Fibroblast of skin of scalp (primary cell): ENCODE data around the gene GFOD1.
"Not testable (repeated sequence)": the region's sequence is repeated elsewhere in the genome, so short reads cannot be mapped to it uniquely, and the experiment has no call there.

Experiments
- DNase-seq: peaks from one replicate; pipeline ENCODE4 v3.0.0-alpha.2; 2013

Gene GFOD1

GRCh38 chr6:13400772-13401171 is 86.6 kb downstream of the GFOD1 start:
- no peak for DNase-seq

GRCh38 chr6:13398421-13398994 is 88.9 kb downstream of the GFOD1 start:
- DNase-seq = no peak

GRCh38 chr6:13398069-13398381 is 89.4 kb downstream of the GFOD1 start:
- no peak for DNase-seq

- peak; percentile 29 for DNase-seq
These were observed 89.9 kb downstream of the GFOD1 start for GRCh38 chr6:13397359-13398068.

GRCh38 chr6:13396241-13396792 is 91.1 kb downstream of the GFOD1 start:
- no peak for DNase-seq

GRCh38 chr6:13395272-13396237 is 91.8 kb downstream of the GFOD1 start:
- DNase-seq = peak; percentile 80

- DNase-seq = no peak
These were observed 94.9 kb downstream of the GFOD1 start for GRCh38 chr6:13392462-13392861.

GRCh38 chr6:13391537-13391936 is 95.9 kb downstream of the GFOD1 start:
- no peak for DNase-seq

- no peak for DNase-seq
These were observed 96.7 kb downstream of the GFOD1 start for GRCh38 chr6:13390658-13391057.

GRCh38 chr6:13389237-13389636 is 98.2 kb downstream of the GFOD1 start:
- not testable (repeated sequence) for DNase-seq

- not testable (repeated sequence) for DNase-seq
These were observed 98.6 kb downstream of the GFOD1 start for GRCh38 chr6:13388769-13389168.

GRCh38 chr6:13384966-13385365 is 102.4 kb downstream of the GFOD1 start:
- no peak for DNase-seq

GRCh38 chr6:13384506-13384905 is 102.9 kb downstream of the GFOD1 start:
- no peak for DNase-seq

- no peak for DNase-seq
These were observed 103.9 kb downstream of the GFOD1 start for GRCh38 chr6:13383328-13384163.

GRCh38 chr6:13380761-13381160 is 106.6 kb downstream of the GFOD1 start:
- no peak for DNase-seq

- no peak for DNase-seq
These were observed 108.5 kb downstream of the GFOD1 start for GRCh38 chr6:13378669-13379590.

- DNase-seq = no peak
These were observed 110.2 kb downstream of the GFOD1 start for GRCh38 chr6:13377054-13377758.

- no peak for DNase-seq
These were observed 112.0 kb downstream of the GFOD1 start for GRCh38 chr6:13375360-13375878.

GRCh38 chr6:13373919-13374318 is 113.5 kb downstream of the GFOD1 start:
- no peak for DNase-seq

- no peak for DNase-seq
These were observed 113.9 kb downstream of the GFOD1 start for GRCh38 chr6:13373488-13373886.
